Measurements from ENCODE around the gene KCNIP1. TPM values are rescaled to one million over a fixed set of nuclear protein-coding genes. Genes with fewer than 3 reads are reported as not detected.

The KCNIP1 gene
- total and polyA plus RNA-seq, 9 donors: 1.9 to 8.3 (median 4.0) TPM

- H3K27me3 ChIP-seq (ENCODE audit: control insufficient read depth, insufficient read depth, low read length): no peaks in the 10 kb centered on the region
- 49% methylated on average over 11 of the region's 12 CpGs for whole genome bisulfite sequencing (ENCODE audit: insufficient coverage)
- no peaks in the 10 kb centered on the region for H3K4me1 ChIP-seq (ENCODE audit: control insufficient read depth, insufficient read depth, low read length)
- no peaks in the 10 kb centered on the region for H3K9me3 ChIP-seq (replicated peaks; ENCODE audit: control insufficient read depth, low read depth, low read length)
- DNase-seq: peak; percentile 61
- H3K27ac ChIP-seq (ENCODE audit: low read length): no peak overlapping the region
- H3K4me3 ChIP-seq (ENCODE audit: low read length): no peak overlapping the region
- no peaks in the 10 kb centered on the region for H3K36me3 ChIP-seq (ENCODE audit: control insufficient read depth, insufficient read depth, low read length)
Measured at GRCh38 chr5:170603578-170604565, 100.1 kb downstream of the KCNIP1 start.

GRCh38 chr5:170606941-170607340 is 103.1 kb downstream of the KCNIP1 start:
- WGBS (ENCODE audit: insufficient coverage): 54% methylated on average over 5 of the region's 9 CpGs
- no peaks in the 10 kb centered on the region for H3K4me1 ChIP-seq (ENCODE audit: control insufficient read depth, insufficient read depth, low read length)
- no peaks in the 10 kb centered on the region for H3K9me3 ChIP-seq (replicated peaks; ENCODE audit: control insufficient read depth, low read depth, low read length)
- H3K27me3 ChIP-seq (ENCODE audit: control insufficient read depth, insufficient read depth, low read length): no peaks in the 10 kb centered on the region
- DNase-seq: no peak
- H3K27ac ChIP-seq (ENCODE audit: low read length): no peak overlapping the region
- no peak overlapping the region for H3K4me3 ChIP-seq (ENCODE audit: low read length)
- no peaks in the 10 kb centered on the region for H3K36me3 ChIP-seq (ENCODE audit: control insufficient read depth, insufficient read depth, low read length)

GRCh38 chr5:170611449-170612090 is 107.8 kb downstream of the KCNIP1 start:
- Histone ChIP-seq H3K4me3 (ENCODE audit: low read length) (no peak overlapping the region), H3K4me1 (ENCODE audit: control insufficient read depth, insufficient read depth, low read length) (peaks cover 5% of the 10 kb centered on the region), H3K27me3 (ENCODE audit: control insufficient read depth, insufficient read depth, low read length) (peaks cover 4% of the 10 kb centered on the region), H3K36me3 (ENCODE audit: control insufficient read depth, insufficient read depth, low read length) (no peaks in the 10 kb centered on the region), H3K9me3 (replicated peaks; ENCODE audit: control insufficient read depth, low read depth, low read length) (no peaks in the 10 kb centered on the region), H3K27ac (ENCODE audit: low read length) (no peak overlapping the region)
- WGBS (ENCODE audit: insufficient coverage): 15% methylated on average over 3 of the region's 6 CpGs
- peak; percentile 50 for DNase-seq

DNA sequence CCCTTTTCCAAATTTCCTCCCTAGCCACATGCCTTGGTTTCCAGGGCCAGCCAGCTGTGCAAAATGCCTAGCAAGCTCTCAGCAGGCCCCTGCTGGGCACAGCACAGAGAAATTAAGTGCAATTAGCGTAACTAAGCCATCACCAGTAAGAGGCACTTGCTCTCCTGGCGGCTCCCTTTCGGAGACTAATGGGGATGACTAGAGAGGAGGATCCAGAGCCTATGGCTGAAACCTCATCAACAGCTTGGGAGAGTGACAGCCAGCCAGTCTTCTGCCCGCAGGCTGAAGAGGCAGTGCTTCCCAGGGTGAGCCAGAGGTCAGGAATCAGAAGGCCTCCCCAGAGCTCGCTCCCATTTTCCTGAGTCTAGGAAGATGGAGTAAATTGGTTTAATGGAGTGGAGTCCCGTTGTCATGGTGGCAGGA is 108.4 kb downstream of the KCNIP1 start:
- H3K4me1 ChIP-seq (ENCODE audit: control insufficient read depth, insufficient read depth, low read length): peaks cover 5% of the 10 kb centered on the region
- H3K9me3 ChIP-seq (replicated peaks; ENCODE audit: control insufficient read depth, low read depth, low read length): no peaks in the 10 kb centered on the region
- no peaks in the 10 kb centered on the region for H3K36me3 ChIP-seq (ENCODE audit: control insufficient read depth, insufficient read depth, low read length)
- peaks cover 4% of the 10 kb centered on the region for H3K27me3 ChIP-seq (ENCODE audit: control insufficient read depth, insufficient read depth, low read length)
- 61% methylated on average over 4 of the region's 6 CpGs for WGBS (ENCODE audit: insufficient coverage)
- H3K27ac ChIP-seq (ENCODE audit: low read length): no peak overlapping the region
- DNase-seq: no peak
- H3K4me3 ChIP-seq (ENCODE audit: low read length): no peak overlapping the region

GRCh38 chr5:170614065-170614490 is 110.3 kb downstream of the KCNIP1 start:
- 6% methylated on average over 2 of the region's 5 CpGs for WGBS (ENCODE audit: insufficient coverage)
- Histone ChIP-seq H3K4me3 (ENCODE audit: low read length) (no peak overlapping the region), H3K9me3 (replicated peaks; ENCODE audit: control insufficient read depth, low read depth, low read length) (no peaks in the 10 kb centered on the region), H3K27ac (ENCODE audit: low read length) (no peak overlapping the region), H3K27me3 (ENCODE audit: control insufficient read depth, insufficient read depth, low read length) (peaks cover 6% of the 10 kb centered on the region), H3K4me1 (ENCODE audit: control insufficient read depth, insufficient read depth, low read length) (peaks cover 5% of the 10 kb centered on the region), H3K36me3 (ENCODE audit: control insufficient read depth, insufficient read depth, low read length) (no peaks in the 10 kb centered on the region)
- DNase-seq: no peak

DNA sequence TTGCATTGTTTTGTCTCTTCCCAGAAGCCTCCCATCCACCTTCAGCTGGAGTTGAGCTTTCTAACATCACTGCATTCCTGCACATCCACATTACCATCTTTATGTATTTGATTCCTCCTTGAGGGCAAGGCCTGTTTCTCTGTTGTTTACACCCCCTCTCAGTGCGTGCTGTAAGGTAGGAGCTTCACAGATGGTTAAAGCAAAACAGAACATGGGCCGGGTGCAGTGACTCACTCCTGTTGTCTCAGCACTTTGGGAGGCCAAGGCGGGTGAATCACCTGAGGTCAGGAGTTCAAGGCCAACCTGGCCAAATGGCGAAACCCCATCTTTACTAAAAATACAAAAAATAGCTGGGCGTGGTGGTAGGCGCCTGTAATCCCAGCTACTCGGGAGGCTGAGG is 110.9 kb downstream of the KCNIP1 start:
- 96% methylated on average over 4 of the region's 7 CpGs for WGBS (ENCODE audit: insufficient coverage)
- no peak overlapping the region for H3K27ac ChIP-seq (ENCODE audit: low read length)
- no peak overlapping the region for H3K4me3 ChIP-seq (ENCODE audit: low read length)
- H3K9me3 ChIP-seq (replicated peaks; ENCODE audit: control insufficient read depth, low read depth, low read length): no peaks in the 10 kb centered on the region
- peaks cover 5% of the 10 kb centered on the region for H3K4me1 ChIP-seq (ENCODE audit: control insufficient read depth, insufficient read depth, low read length)
- DNase-seq: no peak
- H3K36me3 ChIP-seq (ENCODE audit: control insufficient read depth, insufficient read depth, low read length): no peaks in the 10 kb centered on the region
- H3K27me3 ChIP-seq (ENCODE audit: control insufficient read depth, insufficient read depth, low read length): peaks cover 6% of the 10 kb centered on the region

GRCh38 chr5:170617533-170618490 is 114.0 kb downstream of the KCNIP1 start:
- H3K4me1 ChIP-seq (ENCODE audit: control insufficient read depth, insufficient read depth, low read length): peaks cover 5% of the 10 kb centered on the region
- DNase-seq: no peak
- H3K27ac ChIP-seq (ENCODE audit: low read length): no peak overlapping the region
- peaks cover 6% of the 10 kb centered on the region for H3K27me3 ChIP-seq (ENCODE audit: control insufficient read depth, insufficient read depth, low read length)
- no peaks in the 10 kb centered on the region for H3K9me3 ChIP-seq (replicated peaks; ENCODE audit: control insufficient read depth, low read depth, low read length)
- H3K4me3 ChIP-seq (ENCODE audit: low read length): no peak overlapping the region
- WGBS (ENCODE audit: insufficient coverage): no CpG with 5 or more reads among the region's 7 CpGs
- H3K36me3 ChIP-seq (ENCODE audit: control insufficient read depth, insufficient read depth, low read length): no peaks in the 10 kb centered on the region

DNA sequence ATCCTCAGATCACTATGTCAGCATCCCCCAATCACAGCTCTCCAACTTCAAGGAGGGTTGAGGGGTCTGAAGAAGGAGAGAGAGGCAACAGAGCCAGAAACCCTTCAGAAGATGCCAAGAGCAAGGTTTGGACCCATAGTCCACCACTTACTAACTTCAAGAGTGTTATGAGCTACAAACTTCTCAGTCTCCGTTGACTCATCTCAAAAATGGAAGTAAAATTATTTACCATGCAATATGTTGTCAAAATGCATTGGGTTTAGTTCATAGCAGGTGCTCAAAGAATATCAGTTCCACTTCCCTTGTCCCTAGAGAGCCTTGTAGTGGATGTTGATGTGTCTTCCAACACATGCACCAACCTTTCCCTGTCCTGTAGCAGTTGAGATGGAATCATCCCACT is 116.0 kb downstream of the KCNIP1 start:
- DNase-seq: no peak
- H3K27ac ChIP-seq (ENCODE audit: low read length): no peak overlapping the region

GRCh38 chr5:170622933-170623332 is 119.1 kb downstream of the KCNIP1 start:
- Histone ChIP-seq H3K4me3 (ENCODE audit: low read length) (no peak overlapping the region), H3K27me3 (ENCODE audit: control insufficient read depth, insufficient read depth, low read length) (peaks cover 2% of the 10 kb centered on the region), H3K4me1 (ENCODE audit: control insufficient read depth, insufficient read depth, low read length) (no peaks in the 10 kb centered on the region), H3K9me3 (replicated peaks; ENCODE audit: control insufficient read depth, low read depth, low read length) (no peaks in the 10 kb centered on the region), H3K27ac (ENCODE audit: low read length) (no peak overlapping the region), H3K36me3 (ENCODE audit: control insufficient read depth, insufficient read depth, low read length) (no peaks in the 10 kb centered on the region)
- WGBS (ENCODE audit: insufficient coverage): 97% methylated on average over 9 of the region's 16 CpGs
- DNase-seq: no peak

More for the DNA sequence above, 116.0 kb downstream of the KCNIP1 start:
- Histone ChIP-seq H3K9me3 (replicated peaks; ENCODE audit: control insufficient read depth, low read depth, low read length) (no peaks in the 10 kb centered on the region), H3K27me3 (ENCODE audit: control insufficient read depth, insufficient read depth, low read length) (peaks cover 2% of the 10 kb centered on the region), H3K4me1 (ENCODE audit: control insufficient read depth, insufficient read depth, low read length) (no peaks in the 10 kb centered on the region), H3K4me3 (ENCODE audit: low read length) (no peak overlapping the region), H3K36me3 (ENCODE audit: control insufficient read depth, insufficient read depth, low read length) (no peaks in the 10 kb centered on the region)
- WGBS (ENCODE audit: insufficient coverage): no CpG with 5 or more reads among the region's 1 CpG

Measured in muscle of leg (tissue), 11 donors.